ENCODE results near the gene IDI2.
"Not testable (repeated sequence)": the region's sequence is repeated elsewhere in the genome, so short reads cannot be mapped to it uniquely, and the experiment has no call there.

Gene IDI2

GRCh38 chr10:1025683-1026082 is at the start of gene IDI2:
IDI2 (minus strand) TSS chr10:1025859; CDS start chr10:1024723, 1,136 bp downstream.
- DNase-seq (ENCODE audit: low spot score), result no peak

GRCh38 chr10:1074748-1075308 is 49.2 kb upstream of the IDI2 start:
- peak; percentile 44 for DNase-seq (ENCODE audit: low spot score)

- no peak for DNase-seq (ENCODE audit: low spot score)
These were observed 48.5 kb upstream of the IDI2 start for GRCh38 chr10:1074052-1074747.

- DNase-seq (ENCODE audit: low spot score), result no peak
These were observed 45.3 kb upstream of the IDI2 start for GRCh38 chr10:1070919-1071318.

- no peak for DNase-seq (ENCODE audit: low spot score)
These were observed 43.0 kb upstream of the IDI2 start for GRCh38 chr10:1068380-1069361.

GRCh38 chr10:1066734-1067133 is 41.1 kb upstream of the IDI2 start:
- not testable (repeated sequence) for DNase-seq (ENCODE audit: low spot score)

- DNase-seq (ENCODE audit: low spot score), result no peak
These were observed 39.2 kb upstream of the IDI2 start for GRCh38 chr10:1064964-1065247.

GRCh38 chr10:1063232-1063865 is 37.7 kb upstream of the IDI2 start:
- no peak for DNase-seq (ENCODE audit: low spot score)

- DNase-seq (ENCODE audit: low spot score), result no peak
These were observed 36.5 kb upstream of the IDI2 start for GRCh38 chr10:1061930-1062774.

GRCh38 chr10:1059902-1060301 is 34.2 kb upstream of the IDI2 start:
- no peak for DNase-seq (ENCODE audit: low spot score)

- DNase-seq (ENCODE audit: low spot score), result no peak
These were observed 32.4 kb upstream of the IDI2 start for GRCh38 chr10:1058017-1058416.

- DNase-seq (ENCODE audit: low spot score), result peak; percentile 81
These were observed 31.5 kb upstream of the IDI2 start for GRCh38 chr10:1057106-1057657.

GRCh38 chr10:1056326-1057105 is 30.9 kb upstream of the IDI2 start, which contains the start of gene WDR37:
WDR37 (plus strand) TSS chr10:1056385; CDS start chr10:1072156, 15,771 bp downstream.
- peak; percentile 96 for DNase-seq (ENCODE audit: low spot score)

- peak; percentile 89 for DNase-seq (ENCODE audit: low spot score)
These were observed 29.0 kb upstream of the IDI2 start for GRCh38 chr10:1054684-1055083.

- peak; percentile 53 for DNase-seq (ENCODE audit: low spot score)
These were observed 24.9 kb upstream of the IDI2 start for GRCh38 chr10:1050554-1050953.

- DNase-seq (ENCODE audit: low spot score), result peak; percentile 82
These were observed 24.5 kb upstream of the IDI2 start for GRCh38 chr10:1050145-1050544.

- peak; percentile 63 for DNase-seq (ENCODE audit: low spot score)
These were observed 23.8 kb upstream of the IDI2 start for GRCh38 chr10:1049425-1049958.

- peak; percentile 99 for DNase-seq (ENCODE audit: low spot score)
These were observed 23.2 kb upstream of the IDI2 start, which contains the start of gene IDI1 for GRCh38 chr10:1048732-1049424. IDI1 (minus strand) TSS chr10:1049119; CDS start chr10:1049003, 116 bp downstream.

GRCh38 chr10:1048349-1048731 is 22.7 kb upstream of the IDI2 start:
- peak; percentile 38 for DNase-seq (ENCODE audit: low spot score)

Data from RKO (cell line).